OCI-LY1 (cell line): ENCODE data around the gene STX8.

Experiments used
- H2AFZ ChIP-seq: fragments of 200-600 bp; sonication (generic), shearing (Covaris generic); 2 replicates; pipeline ENCODE4 v1.6.0; 2014; ENCODE audit warnings: antibody characterized with exemption, mild to moderate bottlenecking, low read length
- H3F3A ChIP-seq: fragments of 200-600 bp; sonication (generic), shearing (Covaris generic); 2 replicates; pipeline ENCODE4 v1.6.0; 2014; ENCODE audit warnings: mild to moderate bottlenecking, antibody characterized with exemption, low read length, moderate library complexity; ENCODE audit not compliant: insufficient read depth
- H3K27ac ChIP-seq: fragments of 200-600 bp; sonication (generic); 2 replicates; pipeline ENCODE4 v1.5.1; 2014; ENCODE audit warnings: low read length, mixed run types, mild to moderate bottlenecking, low read depth; ENCODE audit not compliant: poor library complexity, severe bottlenecking
- H3K27me3 ChIP-seq: fragments of 200-600 bp; sonication (generic); 2 replicates; pipeline ENCODE4 v1.6.0; 2014; ENCODE audit warnings: antibody characterized with exemption, mild to moderate bottlenecking, low read length, moderate library complexity; ENCODE audit not compliant: insufficient read depth
- H3K36me3 ChIP-seq: fragments of 200-600 bp; sonication (generic); 2 replicates; pipeline ENCODE4 v1.6.1; 2014; ENCODE audit warnings: mild to moderate bottlenecking, antibody characterized with exemption, low read length, moderate library complexity, mixed read lengths; ENCODE audit not compliant: insufficient read depth
- H3K4me1 ChIP-seq: fragments of 200-600 bp; sonication (generic); 2 replicates; pipeline ENCODE4 v1.5.1; 2014; ENCODE audit warnings: mild to moderate bottlenecking, low read length, moderate library complexity; ENCODE audit not compliant: insufficient read depth, severe bottlenecking
- H3K4me2 ChIP-seq: fragments of 200-600 bp; sonication (generic), shearing (Covaris generic); 2 replicates; pipeline ENCODE4 v1.6.1; 2014; ENCODE audit warnings: low read length
- H3K4me3 ChIP-seq: fragments of 200-600 bp; sonication (generic); 2 replicates; pipeline ENCODE4 v1.5.1; 2014; ENCODE audit warnings: low read length, low read depth, mild to moderate bottlenecking, mixed read lengths; ENCODE audit not compliant: poor library complexity, severe bottlenecking
- H3K79me2 ChIP-seq: fragments of 200-600 bp; shearing (Covaris generic); 2 replicates; pipeline ENCODE4 v1.6.1; 2016; ENCODE audit warnings: mixed run types, low read length, mixed read lengths; ENCODE audit not compliant: insufficient read depth
- H3K9ac ChIP-seq: fragments of 200-600 bp; sonication (generic), shearing (Covaris generic); 2 replicates; pipeline ENCODE4 v1.6.1; 2014; ENCODE audit warnings: mild to moderate bottlenecking, low read length, mixed read lengths
- H3K9me2 ChIP-seq: fragments of 200-600 bp; sonication (generic), shearing (Covaris generic); 2 replicates; pipeline ENCODE4 v1.6.1; 2014; ENCODE audit warnings: low read depth, mild to moderate bottlenecking, low read length, mixed read lengths
- H3K9me3 ChIP-seq: fragments of 200-600 bp; shearing (Covaris generic); 2 replicates; pipeline ENCODE4 v1.6.1; 2014; ENCODE audit warnings: low read length, mixed read lengths
- H4K20me1 ChIP-seq: fragments of 200-600 bp; sonication (generic), shearing (Covaris generic); 2 replicates; pipeline ENCODE4 v1.6.0; 2016; ENCODE audit warnings: mild to moderate bottlenecking, low read length; ENCODE audit not compliant: insufficient read depth
- CTCF ChIP-seq: fragments of 200-600 bp; sonication (generic), shearing (Covaris generic); IDR thresholded peaks from 2 replicates; pipeline ENCODE4 v1.5.1; 2017; ENCODE audit warnings: mild to moderate bottlenecking, antibody characterized with exemption, low read length, moderate library complexity, mixed read lengths
- EZH2 ChIP-seq: fragments of 200-600 bp; sonication (generic), shearing (Covaris generic); IDR thresholded peaks from 2 replicates; pipeline ENCODE4 v1.8.0; 2017; ENCODE audit warnings: borderline replicate concordance, mixed run types, mild to moderate bottlenecking, antibody characterized with exemption, low read length, moderate library complexity, mixed read lengths

Gene STX8

GRCh38 chr17:9408381-9408780, 167.2 kb downstream of the STX8 start:
- no peaks in the 10 kb centered on the region for H3K36me3 ChIP-seq
- TF ChIP-seq EZH2 (no peak), CTCF (no peak)
- H2AFZ ChIP-seq, result no peak overlapping the region
- H3K9me3 ChIP-seq, result no peaks in the 10 kb centered on the region
- no peak overlapping the region for H3K4me2 ChIP-seq
- no peak overlapping the region for H3K27ac ChIP-seq
- no peak overlapping the region for H3K4me3 ChIP-seq
- no peaks in the 10 kb centered on the region for H3K27me3 ChIP-seq
- no peak overlapping the region for H3K9ac ChIP-seq
- H3F3A ChIP-seq, result no peaks in the 10 kb centered on the region
- H3K4me1 ChIP-seq, result no peaks in the 10 kb centered on the region
- no peaks in the 10 kb centered on the region for H3K9me2 ChIP-seq
- H4K20me1 ChIP-seq, result no peaks in the 10 kb centered on the region
- H3K79me2 ChIP-seq, result no peaks in the 10 kb centered on the region

- H3K27ac ChIP-seq, result no peak overlapping the region
- no peak for TF ChIP-seq EZH2
- TF ChIP-seq CTCF, result no peak
- H3K79me2 ChIP-seq, result no peaks in the 10 kb centered on the region
- no peaks in the 10 kb centered on the region for H3K36me3 ChIP-seq
- no peaks in the 10 kb centered on the region for H3K4me1 ChIP-seq
- H3K9me3 ChIP-seq, result no peaks in the 10 kb centered on the region
- H3K4me2 ChIP-seq, result no peak overlapping the region
- no peaks in the 10 kb centered on the region for H4K20me1 ChIP-seq
- no peak overlapping the region for H3K9ac ChIP-seq
- H2AFZ ChIP-seq, result no peak overlapping the region
- no peaks in the 10 kb centered on the region for H3F3A ChIP-seq
- no peak overlapping the region for H3K4me3 ChIP-seq
- H3K27me3 ChIP-seq, result no peaks in the 10 kb centered on the region
- no peaks in the 10 kb centered on the region for H3K9me2 ChIP-seq
Observed at GRCh38 chr17:9406046-9406606, 169.5 kb downstream of the STX8 start.

- Histone ChIP-seq H3K9me3 (no peaks in the 10 kb centered on the region), H3K4me3 (no peak overlapping the region), H3K9me2 (no peaks in the 10 kb centered on the region), H3K4me2 (no peak overlapping the region), H3F3A (no peaks in the 10 kb centered on the region), H3K4me1 (no peaks in the 10 kb centered on the region), H3K9ac (no peak overlapping the region), H2AFZ (no peak overlapping the region), H3K27ac (no peak overlapping the region), H3K36me3 (no peaks in the 10 kb centered on the region), H3K27me3 (no peaks in the 10 kb centered on the region), H3K79me2 (no peaks in the 10 kb centered on the region), H4K20me1 (no peaks in the 10 kb centered on the region)
- no peak for TF ChIP-seq EZH2
- TF ChIP-seq CTCF, result no peak
Observed at GRCh38 chr17:9403257-9403656, 172.4 kb downstream of the STX8 start.
